Measurements from ENCODE around the gene GMDS.

The GMDS gene

GRCh38 chr6:2035826-2036709 lies 209.3 kb downstream of the GMDS start:
- DNase-seq (ENCODE audit: low read depth in 2 of 2): no peak

GRCh38 chr6:2035046-2035445 lies 210.4 kb downstream of the GMDS start:
- no peak for DNase-seq (ENCODE audit: low read depth in 2 of 2)

GRCh38 chr6:2034256-2034655 lies 211.1 kb downstream of the GMDS start:
- DNase-seq (ENCODE audit: low read depth in 2 of 2): no peak

GRCh38 chr6:2033544-2033943 lies 211.9 kb downstream of the GMDS start:
- DNase-seq (ENCODE audit: low read depth in 2 of 2): no peak

- DNase-seq (ENCODE audit: low read depth in 2 of 2): no peak
Observed at GRCh38 chr6:2030682-2031244, 214.6 kb downstream of the GMDS start.

GRCh38 chr6:2029952-2030351 lies 215.5 kb downstream of the GMDS start:
- no peak for DNase-seq (ENCODE audit: low read depth in 2 of 2)

GRCh38 chr6:2029130-2029794 lies 216.1 kb downstream of the GMDS start:
- no peak for DNase-seq (ENCODE audit: low read depth in 2 of 2)

- no peak for DNase-seq (ENCODE audit: low read depth in 2 of 2)
Observed at GRCh38 chr6:2028457-2029038, 216.9 kb downstream of the GMDS start.

GRCh38 chr6:2026133-2026532 lies 219.3 kb downstream of the GMDS start:
- DNase-seq (ENCODE audit: low read depth in 2 of 2): no peak

GRCh38 chr6:2021713-2022125 lies 223.7 kb downstream of the GMDS start:
- DNase-seq (ENCODE audit: low read depth in 2 of 2): no peak

- DNase-seq (ENCODE audit: low read depth in 2 of 2): no peak
Observed at GRCh38 chr6:2020909-2021308, 224.5 kb downstream of the GMDS start.

GRCh38 chr6:2019051-2019450 lies 226.4 kb downstream of the GMDS start:
- DNase-seq (ENCODE audit: low read depth in 2 of 2): no peak

- no peak for DNase-seq (ENCODE audit: low read depth in 2 of 2)
Observed at GRCh38 chr6:2016040-2016439, 229.4 kb downstream of the GMDS start.

- DNase-seq (ENCODE audit: low read depth in 2 of 2): no peak
Observed at GRCh38 chr6:2008383-2008976, 236.9 kb downstream of the GMDS start.

GRCh38 chr6:2007165-2007564 lies 238.2 kb downstream of the GMDS start:
- DNase-seq (ENCODE audit: low read depth in 2 of 2): no peak

- no peak for DNase-seq (ENCODE audit: low read depth in 2 of 2)
Observed at GRCh38 chr6:2004888-2005287, 240.5 kb downstream of the GMDS start.

GRCh38 chr6:2000962-2001361 lies 244.4 kb downstream of the GMDS start:
- no peak for DNase-seq (ENCODE audit: low read depth in 2 of 2)

GRCh38 chr6:1997702-1998101 lies 247.7 kb downstream of the GMDS start:
- no peak for DNase-seq (ENCODE audit: low read depth in 2 of 2)

- DNase-seq (ENCODE audit: low read depth in 2 of 2): no peak
Observed at GRCh38 chr6:1995636-1996035, 249.8 kb downstream of the GMDS start.

- DNase-seq (ENCODE audit: low read depth in 2 of 2): no peak
Observed at GRCh38 chr6:1993042-1993441, 252.4 kb downstream of the GMDS start.

- DNase-seq (ENCODE audit: low read depth in 2 of 2): no peak
Observed at GRCh38 chr6:1991332-1991878, 254.0 kb downstream of the GMDS start.

- no peak for DNase-seq (ENCODE audit: low read depth in 2 of 2)
Observed at GRCh38 chr6:1988843-1989242, 256.6 kb downstream of the GMDS start.
